Body of pancreas (tissue), 4 donors: Measurements from ENCODE around the gene SLC38A1. TPM values are rescaled to one million over a fixed set of nuclear protein-coding genes. Genes with fewer than 3 reads are reported as not detected.

Source experiments
- ATAC-seq: fragments of 150-250 bp; one replicate; pipeline ENCODE4 v1.9.1; 2016
- DNase-seq, 4 donors: peaks; one replicate each; pipeline ENCODE4 v3.0.0-alpha.2; 2019
- H3K27ac ChIP-seq, 4 donors: fragments of 200-600 bp; sonication (generic); 1 replicate in 3 of 4; 2 replicates in 1 of 4; pipeline versions ENCODE4 v1.5.1 to v1.6.1; 2016 to 2019; ENCODE audit warnings: mild to moderate bottlenecking in 1 of 4, mixed read lengths in 1 of 4, moderate library complexity in 1 of 4
- H3K27me3 ChIP-seq, 2 donors: fragments of 200-600 bp; sonication (generic); one replicate each; pipeline ENCODE4 v1.6.0; 2016; ENCODE audit warnings: mild to moderate bottlenecking in 1 of 2
- H3K36me3 ChIP-seq, 2 donors: fragments of 200-600 bp; sonication (generic); replicated peaks in 1 of 2; 2 replicates each; pipeline ENCODE4 v1.5.1; 2016; ENCODE audit warnings: low read depth in 2 of 2; ENCODE audit not compliant: insufficient read depth in 1 of 2
- H3K4me1 ChIP-seq: fragments of 200-600 bp; sonication (generic); one replicate; pipeline ENCODE4 v1.6.0; 2016
- H3K4me3 ChIP-seq, 2 donors: fragments of 200-600 bp; sonication (generic); 1 replicate in 1 of 2; 2 replicates in 1 of 2; pipeline ENCODE4 v1.5.1; 2016 to 2019
- H3K9me3 ChIP-seq, 3 donors: fragments of 200-600 bp; sonication (generic); 1 replicate in 2 of 3; 2 replicates in 1 of 3; pipeline ENCODE4 v1.5.1; 2016
- POLR2A ChIP-seq, 3 donors: fragments of 450-650 bp; IDR thresholded peaks; one replicate each; pipeline ENCODE4 v1.6.1; 2016; ENCODE audit warnings: antibody characterized with exemption in 3 of 3, mild to moderate bottlenecking in 2 of 3
- WGBS, 2 donors: methylation state at CpG; one replicate each; pipeline ENCODE4 v1.1.5; 2017; 5-methylcytosine and 5-hydroxymethylcytosine counted together
- intact Hi-C: fragments of 100-400 bp; cut with DNase I; formaldehyde crosslinking; loops from one replicate; pipeline ENCODE4 v1.15.1; 2023
- total RNA-seq, 2 donors: library from RNA; depleted of rRNA; stranded (reverse); fragments of >200 nt; gene quantifications; one replicate each; pipeline ENCODE4 v1.1.0, GENCODE V29; 2016

Gene SLC38A1
- total RNA-seq, 2 donors from 2014 or later: 18.5 to 38.4 TPM

GRCh38 chr12:46133751-46134150, 135.1 kb downstream of the SLC38A1 start:
- Histone ChIP-seq H3K27ac (no peak overlapping the region), H3K9me3 (no peaks in the 10 kb centered on the region), H3K36me3 (no peaks in the 10 kb centered on the region), H3K27me3 (no peaks in the 10 kb centered on the region), H3K4me1 (no peaks in the 10 kb centered on the region), H3K4me3 (no peak overlapping the region)
- no peak for DNase-seq
- intact Hi-C loops: no loop called here
- 40 to 51% methylated on average over 2 of the region's 2 CpGs for WGBS, 2 donors
- ATAC-seq: no peak
- no peak for TF ChIP-seq POLR2A (IDR thresholded peaks at IDR 0.05)

Other genes starting within 250 kb of the SLC38A1 start
- 100 to 1,000 TPM; 184 to 203 TPM for gene SLC38A2, start 103.7 kb upstream of the SLC38A1 start, total RNA-seq